ENCODE measurements around the gene TCF21. TPM values are rescaled to one million over a fixed set of nuclear protein-coding genes. Genes with fewer than 3 reads are reported as not detected.

The TCF21 gene
- total and polyA plus RNA-seq, 2 experiments from 2014 or later: 0.17 to 0.19 TPM

DNA sequence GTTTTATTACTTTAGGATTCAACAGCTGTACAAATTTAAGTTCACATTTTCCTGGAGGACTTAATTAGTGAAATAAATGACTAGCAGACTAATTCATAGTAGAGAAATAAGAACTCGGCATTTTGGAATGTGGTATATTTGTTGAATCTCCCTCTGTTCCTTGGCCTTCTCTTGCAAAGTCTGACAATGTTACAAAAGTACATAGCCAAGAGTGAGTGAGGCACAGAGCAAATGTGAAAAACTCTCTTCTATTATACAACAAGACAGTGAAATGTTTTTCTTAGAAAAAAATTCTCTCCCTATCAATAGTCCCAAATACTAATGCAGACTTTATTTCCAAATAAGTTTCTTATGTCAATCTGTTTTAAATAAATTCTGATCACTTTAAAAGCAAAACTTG lies 44.2 kb upstream of the TCF21 start (continued):
- TF ChIP-seq STAT1 (IDR thresholded peaks at IDR 0.05; ENCODE audit: unreplicated experiment) (no peak), NANOG (IDR thresholded peaks at IDR 0.05; ENCODE audit: borderline replicate concordance) (no peak), ZNF114 (CRISPR knock-in tag; IDR thresholded peaks at IDR 0.05) (no peak)
- TF ChIP-seq, protein P1, sequence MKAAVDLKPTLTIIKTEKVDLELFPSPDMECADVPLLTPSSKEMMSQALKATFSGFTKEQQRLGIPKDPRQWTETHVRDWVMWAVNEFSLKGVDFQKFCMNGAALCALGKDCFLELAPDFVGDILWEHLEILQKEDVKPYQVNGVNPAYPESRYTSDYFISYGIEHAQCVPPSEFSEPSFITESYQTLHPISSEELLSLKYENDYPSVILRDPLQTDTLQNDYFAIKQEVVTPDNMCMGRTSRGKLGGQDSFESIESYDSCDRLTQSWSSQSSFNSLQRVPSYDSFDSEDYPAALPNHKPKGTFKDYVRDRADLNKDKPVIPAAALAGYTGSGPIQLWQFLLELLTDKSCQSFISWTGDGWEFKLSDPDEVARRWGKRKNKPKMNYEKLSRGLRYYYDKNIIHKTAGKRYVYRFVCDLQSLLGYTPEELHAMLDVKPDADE (IDR thresholded peaks at IDR 0.05): no peak
- TF ChIP-seq, protein P2, sequence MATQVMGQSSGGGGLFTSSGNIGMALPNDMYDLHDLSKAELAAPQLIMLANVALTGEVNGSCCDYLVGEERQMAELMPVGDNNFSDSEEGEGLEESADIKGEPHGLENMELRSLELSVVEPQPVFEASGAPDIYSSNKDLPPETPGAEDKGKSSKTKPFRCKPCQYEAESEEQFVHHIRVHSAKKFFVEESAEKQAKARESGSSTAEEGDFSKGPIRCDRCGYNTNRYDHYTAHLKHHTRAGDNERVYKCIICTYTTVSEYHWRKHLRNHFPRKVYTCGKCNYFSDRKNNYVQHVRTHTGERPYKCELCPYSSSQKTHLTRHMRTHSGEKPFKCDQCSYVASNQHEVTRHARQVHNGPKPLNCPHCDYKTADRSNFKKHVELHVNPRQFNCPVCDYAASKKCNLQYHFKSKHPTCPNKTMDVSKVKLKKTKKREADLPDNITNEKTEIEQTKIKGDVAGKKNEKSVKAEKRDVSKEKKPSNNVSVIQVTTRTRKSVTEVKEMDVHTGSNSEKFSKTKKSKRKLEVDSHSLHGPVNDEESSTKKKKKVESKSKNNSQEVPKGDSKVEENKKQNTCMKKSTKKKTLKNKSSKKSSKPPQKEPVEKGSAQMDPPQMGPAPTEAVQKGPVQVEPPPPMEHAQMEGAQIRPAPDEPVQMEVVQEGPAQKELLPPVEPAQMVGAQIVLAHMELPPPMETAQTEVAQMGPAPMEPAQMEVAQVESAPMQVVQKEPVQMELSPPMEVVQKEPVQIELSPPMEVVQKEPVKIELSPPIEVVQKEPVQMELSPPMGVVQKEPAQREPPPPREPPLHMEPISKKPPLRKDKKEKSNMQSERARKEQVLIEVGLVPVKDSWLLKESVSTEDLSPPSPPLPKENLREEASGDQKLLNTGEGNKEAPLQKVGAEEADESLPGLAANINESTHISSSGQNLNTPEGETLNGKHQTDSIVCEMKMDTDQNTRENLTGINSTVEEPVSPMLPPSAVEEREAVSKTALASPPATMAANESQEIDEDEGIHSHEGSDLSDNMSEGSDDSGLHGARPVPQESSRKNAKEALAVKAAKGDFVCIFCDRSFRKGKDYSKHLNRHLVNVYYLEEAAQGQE (IDR thresholded peaks at IDR 0.05; ENCODE audit: unreplicated experiment): no peak

DNA sequence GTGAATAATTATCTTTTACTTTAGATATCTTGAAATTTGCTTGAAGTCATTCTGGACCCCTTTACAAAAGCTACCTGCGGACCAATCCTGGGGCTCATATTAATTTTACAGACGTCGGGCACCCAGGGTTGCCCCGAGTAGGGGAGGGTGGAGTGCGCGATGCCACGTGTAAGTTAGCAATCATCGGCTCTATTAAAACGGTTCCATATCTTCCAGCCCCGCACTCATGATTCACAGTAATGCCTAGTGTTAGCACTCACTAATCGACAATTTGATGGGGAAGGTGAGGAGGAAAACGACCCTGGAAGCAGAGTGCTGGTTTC lies 34.9 kb upstream of the TCF21 start:
- Histone ChIP-seq H3K27me3 (ENCODE audit: insufficient read depth) (peaks cover 61% of the 10 kb centered on the region), H3F3A (replicated peaks; ENCODE audit: low read depth) (no peaks in the 10 kb centered on the region), H2AFZ (peak overlapping the region; percentile 96), H4K20me1 (replicated peaks; ENCODE audit: insufficient read depth) (no peaks in the 10 kb centered on the region), H3K27ac (ENCODE audit: low read depth) (no peak overlapping the region), H3K4me2 (peak overlapping the region; percentile 86), H3K9me2 (ENCODE audit: insufficient read depth) (no peaks in the 10 kb centered on the region), H3K4me1 (ENCODE audit: insufficient read depth) (peaks cover 20% of the 10 kb centered on the region), H3K4me3 (peak overlapping the region; percentile 73), H3K36me3 (ENCODE audit: insufficient read depth) (no peaks in the 10 kb centered on the region), H3K79me2 (replicated peaks; ENCODE audit: insufficient read depth) (no peaks in the 10 kb centered on the region)
- H3K36me3 Mint-ChIP-seq (ENCODE audit: low read depth): no peaks in the 10 kb centered on the region
- peaks cover 27% of the 10 kb centered on the region for H3K27me3 Mint-ChIP-seq (ENCODE audit: insufficient read depth, low read depth, poor library complexity)
- H3K4me1 Mint-ChIP-seq: peaks cover 28% of the 10 kb centered on the region; the same call in 2 of the 3 replicates
- ATAC-seq: peak; percentile 13; the same call in 2 of the 3 replicates
- DNase-seq (ENCODE audit: low spot score): no peak
- TF ChIP-seq EZH2 (IDR thresholded peaks at IDR 0.05; ENCODE audit: low read depth, unreplicated experiment) (peak; percentile 46), JUNB (IDR thresholded peaks at IDR 0.05; ENCODE audit: unreplicated experiment) (no peak)
- TF ChIP-seq, protein P3, sequence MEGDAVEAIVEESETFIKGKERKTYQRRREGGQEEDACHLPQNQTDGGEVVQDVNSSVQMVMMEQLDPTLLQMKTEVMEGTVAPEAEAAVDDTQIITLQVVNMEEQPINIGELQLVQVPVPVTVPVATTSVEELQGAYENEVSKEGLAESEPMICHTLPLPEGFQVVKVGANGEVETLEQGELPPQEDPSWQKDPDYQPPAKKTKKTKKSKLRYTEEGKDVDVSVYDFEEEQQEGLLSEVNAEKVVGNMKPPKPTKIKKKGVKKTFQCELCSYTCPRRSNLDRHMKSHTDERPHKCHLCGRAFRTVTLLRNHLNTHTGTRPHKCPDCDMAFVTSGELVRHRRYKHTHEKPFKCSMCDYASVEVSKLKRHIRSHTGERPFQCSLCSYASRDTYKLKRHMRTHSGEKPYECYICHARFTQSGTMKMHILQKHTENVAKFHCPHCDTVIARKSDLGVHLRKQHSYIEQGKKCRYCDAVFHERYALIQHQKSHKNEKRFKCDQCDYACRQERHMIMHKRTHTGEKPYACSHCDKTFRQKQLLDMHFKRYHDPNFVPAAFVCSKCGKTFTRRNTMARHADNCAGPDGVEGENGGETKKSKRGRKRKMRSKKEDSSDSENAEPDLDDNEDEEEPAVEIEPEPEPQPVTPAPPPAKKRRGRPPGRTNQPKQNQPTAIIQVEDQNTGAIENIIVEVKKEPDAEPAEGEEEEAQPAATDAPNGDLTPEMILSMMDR (conservative IDR thresholded peaks at IDR 0.05; ENCODE audit: low read depth in 2 of 2): no peak
- H3K27ac Mint-ChIP-seq: no peak overlapping the region
- no peaks in the 10 kb centered on the region; the same call in 2 of the 3 replicates for H3K9me3 Mint-ChIP-seq
- peak overlapping the region; percentile 80 for H3K4me3 Mint-ChIP-seq

Data from GM23338 (cell line).